Measurements from ENCODE around the gene INO80.

- TF ChIP-seq POLR2AphosphoS5 (IDR thresholded peaks at IDR 0.05; ENCODE audit: low read depth, low read length) (no peak), TAF1 (IDR thresholded peaks at IDR 0.05; ENCODE audit: borderline replicate concordance, insufficient read depth, low read length) (no peak)
Observed at GRCh38 chr15:40931300-40932142, 184.6 kb downstream of the INO80 start.

Measured in PFSK-1 (cell line).